GM12875 (cell line): Measurements from ENCODE around the gene RYR1.
"Not testable (repeated sequence)": the region's sequence is repeated elsewhere in the genome, so short reads cannot be mapped to it uniquely, and the experiment has no call there.

Experiments
- H3K4me3 ChIP-seq: one replicate; pipeline ENCODE4 v1.5.1; 2011; ENCODE audit warnings: low read depth, low read length, control low read depth
- CTCF ChIP-seq: IDR thresholded peaks from 2 replicates; pipeline ENCODE4 v1.5.1; 2011; ENCODE audit warnings: low read depth, mild to moderate bottlenecking, control low read depth, inconsistent platforms, low read length, moderate library complexity, borderline replicate concordance; ENCODE audit not compliant: insufficient read depth

RYR1 gene

GRCh38 chr19:38562096-38562495, 128.6 kb downstream of the RYR1 start:
- no peak for TF ChIP-seq CTCF
- no peak overlapping the region for H3K4me3 ChIP-seq

GRCh38 chr19:38563475-38563874, 130.0 kb downstream of the RYR1 start:
- TF ChIP-seq CTCF: no peak
- no peak overlapping the region for H3K4me3 ChIP-seq

DNA sequence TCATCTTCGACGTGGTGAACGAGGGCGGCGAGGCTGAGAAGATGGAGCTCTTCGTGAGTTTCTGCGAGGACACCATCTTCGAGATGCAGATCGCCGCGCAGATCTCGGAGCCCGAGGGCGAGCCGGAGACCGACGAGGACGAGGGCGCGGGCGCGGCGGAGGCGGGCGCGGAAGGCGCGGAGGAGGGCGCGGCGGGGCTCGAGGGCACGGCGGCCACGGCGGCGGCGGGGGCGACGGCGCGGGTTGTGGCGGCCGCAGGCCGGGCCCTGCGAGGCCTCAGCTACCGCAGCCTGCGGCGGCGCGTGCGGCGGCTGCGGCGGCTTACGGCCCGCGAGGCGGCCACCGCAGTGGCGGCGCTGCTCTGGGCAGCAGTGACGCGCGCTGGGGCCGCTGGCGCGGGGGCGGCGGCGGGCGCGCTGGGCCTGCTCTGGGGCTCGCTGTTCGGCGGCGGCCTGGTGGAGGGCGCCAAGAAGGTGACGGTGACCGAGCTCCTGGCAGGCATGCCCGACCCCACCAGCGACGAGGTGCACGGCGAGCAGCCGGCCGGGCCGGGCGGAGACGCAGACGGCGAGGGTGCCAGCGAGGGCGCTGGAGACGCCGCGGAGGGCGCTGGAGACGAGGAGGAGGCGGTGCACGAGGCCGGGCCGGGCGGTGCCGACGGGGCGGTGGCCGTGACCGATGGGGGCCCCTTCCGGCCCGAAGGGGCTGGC, 131.6 kb downstream of the RYR1 start:
- peak overlapping the region; percentile 5 for H3K4me3 ChIP-seq
- TF ChIP-seq CTCF: no peak

DNA sequence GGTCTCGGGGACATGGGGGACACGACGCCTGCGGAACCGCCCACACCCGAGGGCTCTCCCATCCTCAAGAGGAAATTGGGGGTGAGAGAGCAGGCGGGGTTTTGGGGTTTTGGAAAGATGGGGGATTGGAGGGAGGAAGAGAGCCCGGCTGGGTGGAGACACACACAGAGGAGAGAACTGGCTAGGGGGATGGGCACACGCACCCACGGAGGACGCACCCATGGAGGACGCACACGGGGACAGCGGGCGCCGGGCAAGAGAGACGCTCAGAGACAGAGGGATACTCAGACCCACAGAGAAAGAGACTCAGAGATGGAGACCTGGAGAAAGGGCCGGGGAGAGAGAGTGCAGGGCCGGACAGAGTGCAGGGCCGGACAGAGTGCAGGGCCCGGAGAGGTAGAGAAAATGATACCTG, 132.2 kb downstream of the RYR1 start:
- H3K4me3 ChIP-seq: no peak overlapping the region
- no peak for TF ChIP-seq CTCF

- no peak overlapping the region for H3K4me3 ChIP-seq
- no peak for TF ChIP-seq CTCF
Measured at GRCh38 chr19:38569368-38569983, 136.0 kb downstream of the RYR1 start.

GRCh38 chr19:38571682-38572081, 138.2 kb downstream of the RYR1 start:
- H3K4me3 ChIP-seq: no peak overlapping the region
- TF ChIP-seq CTCF: 0 out of 2 replicates have a peak, but pooled peaks have one; percentile 14

DNA sequence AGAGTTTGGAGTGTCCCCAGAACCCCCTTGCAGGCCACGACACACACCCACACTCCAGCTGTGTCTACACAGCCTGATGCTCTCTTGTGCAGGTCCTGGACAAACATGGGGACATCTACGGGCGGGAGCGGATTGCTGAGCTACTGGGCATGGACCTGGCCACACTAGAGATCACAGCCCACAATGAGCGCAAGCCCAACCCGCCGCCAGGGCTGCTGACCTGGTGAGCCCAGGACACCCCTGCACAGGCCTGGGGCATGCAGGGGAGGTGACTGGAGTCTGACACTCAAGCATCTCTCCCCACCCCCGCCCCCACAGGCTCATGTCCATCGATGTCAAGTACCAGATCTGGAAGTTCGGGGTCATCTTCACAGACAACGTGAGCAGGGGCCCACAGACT, 144.3 kb downstream of the RYR1 start:
- TF ChIP-seq CTCF: no peak
- no peak overlapping the region for H3K4me3 ChIP-seq

- H3K4me3 ChIP-seq: not testable (repeated sequence)
Measured at GRCh38 chr19:38579304-38579703, 145.8 kb downstream of the RYR1 start.
